ENCODE measurements around the gene WAS.

DNA sequence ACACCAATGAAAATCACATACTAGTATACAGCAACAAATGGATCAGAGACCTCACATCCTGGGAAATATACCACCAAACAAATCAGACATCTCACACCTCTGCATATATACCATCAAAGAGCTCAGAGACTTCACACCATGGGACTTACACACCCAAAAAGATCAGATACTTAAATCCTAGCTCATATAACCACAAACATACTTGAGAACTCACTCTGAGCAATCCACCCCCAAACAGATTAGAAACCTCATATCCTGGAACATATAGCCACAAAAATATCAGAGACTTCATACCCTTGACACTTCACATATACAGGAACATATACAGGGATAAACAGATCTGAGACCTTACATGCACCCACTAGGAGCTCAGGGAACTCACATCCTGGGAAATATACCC, 45.1 kb downstream of the WAS start:
- TF ChIP-seq, protein P1, sequence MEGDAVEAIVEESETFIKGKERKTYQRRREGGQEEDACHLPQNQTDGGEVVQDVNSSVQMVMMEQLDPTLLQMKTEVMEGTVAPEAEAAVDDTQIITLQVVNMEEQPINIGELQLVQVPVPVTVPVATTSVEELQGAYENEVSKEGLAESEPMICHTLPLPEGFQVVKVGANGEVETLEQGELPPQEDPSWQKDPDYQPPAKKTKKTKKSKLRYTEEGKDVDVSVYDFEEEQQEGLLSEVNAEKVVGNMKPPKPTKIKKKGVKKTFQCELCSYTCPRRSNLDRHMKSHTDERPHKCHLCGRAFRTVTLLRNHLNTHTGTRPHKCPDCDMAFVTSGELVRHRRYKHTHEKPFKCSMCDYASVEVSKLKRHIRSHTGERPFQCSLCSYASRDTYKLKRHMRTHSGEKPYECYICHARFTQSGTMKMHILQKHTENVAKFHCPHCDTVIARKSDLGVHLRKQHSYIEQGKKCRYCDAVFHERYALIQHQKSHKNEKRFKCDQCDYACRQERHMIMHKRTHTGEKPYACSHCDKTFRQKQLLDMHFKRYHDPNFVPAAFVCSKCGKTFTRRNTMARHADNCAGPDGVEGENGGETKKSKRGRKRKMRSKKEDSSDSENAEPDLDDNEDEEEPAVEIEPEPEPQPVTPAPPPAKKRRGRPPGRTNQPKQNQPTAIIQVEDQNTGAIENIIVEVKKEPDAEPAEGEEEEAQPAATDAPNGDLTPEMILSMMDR (IDR thresholded peaks at IDR 0.05): no peak
- no peak for TF ChIP-seq POLR2A (IDR thresholded peaks at IDR 0.05)
